ENCODE data around the gene NT5DC2. TPM values are rescaled to one million over a fixed set of nuclear protein-coding genes. Genes with fewer than 3 reads are reported as not detected.

NT5DC2 gene
- total and polyA plus RNA-seq, 2 of the 8 experiments (the other 6 are each of a cell fraction or from before 2014, with no cell fraction given): 331 to 477 TPM

DNA sequence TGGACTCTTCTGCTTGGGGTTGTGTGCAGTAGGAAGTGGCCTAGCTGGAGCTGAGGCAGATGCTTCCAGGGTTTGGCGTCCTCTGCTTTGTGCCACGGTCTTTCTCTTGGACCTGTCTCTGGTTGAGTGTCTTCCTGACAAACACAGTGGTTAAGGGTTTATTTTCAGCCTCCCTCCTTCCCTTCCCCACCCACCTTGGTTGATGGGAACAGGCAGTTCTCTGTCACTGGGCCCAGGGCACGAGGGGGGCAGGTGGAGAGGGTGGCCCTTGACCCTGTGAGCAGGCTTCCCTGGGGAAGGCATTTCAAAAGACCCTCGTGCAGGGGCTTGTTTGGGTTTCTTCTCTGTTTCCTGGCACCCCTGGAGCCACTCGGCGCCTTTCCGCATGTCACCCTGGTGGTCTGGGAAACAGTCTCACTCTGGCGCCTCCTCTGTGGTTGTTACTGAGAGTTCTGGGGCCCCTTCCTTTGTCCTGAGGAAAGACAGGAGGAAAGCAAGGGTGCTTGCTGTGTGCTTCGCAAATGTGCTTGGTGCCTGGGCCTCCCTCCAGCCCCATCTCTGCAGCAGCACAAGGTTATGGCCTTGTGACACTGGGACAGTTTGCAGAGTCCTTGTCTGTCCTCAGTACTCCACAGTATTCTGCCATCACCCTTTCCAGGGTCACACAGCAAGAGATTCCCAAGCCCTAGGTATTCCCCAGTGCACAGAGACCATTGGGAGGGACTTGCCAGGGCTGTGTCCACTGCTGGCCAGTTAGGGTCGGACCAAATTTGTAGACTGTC, 48.8 kb downstream of the NT5DC2 start:
- H4K5ac ChIP-seq (ENCODE audit: insufficient read length, low read depth, low read length): no peak overlapping the region
- TF ChIP-seq SIN3A (conservative IDR thresholded peaks at IDR 0.05 in 1 of 2, IDR thresholded peaks at IDR 0.05 in 1 of 2; ENCODE audit: low read depth in 1 of 2, low read length in 2 of 2) (no peak), CHD2 (IDR thresholded peaks at IDR 0.05; ENCODE audit: low read length) (no peak), JUN (IDR thresholded peaks at IDR 0.05; ENCODE audit: low read depth, low read length) (no peak)
- TF ChIP-seq, protein P1, sequence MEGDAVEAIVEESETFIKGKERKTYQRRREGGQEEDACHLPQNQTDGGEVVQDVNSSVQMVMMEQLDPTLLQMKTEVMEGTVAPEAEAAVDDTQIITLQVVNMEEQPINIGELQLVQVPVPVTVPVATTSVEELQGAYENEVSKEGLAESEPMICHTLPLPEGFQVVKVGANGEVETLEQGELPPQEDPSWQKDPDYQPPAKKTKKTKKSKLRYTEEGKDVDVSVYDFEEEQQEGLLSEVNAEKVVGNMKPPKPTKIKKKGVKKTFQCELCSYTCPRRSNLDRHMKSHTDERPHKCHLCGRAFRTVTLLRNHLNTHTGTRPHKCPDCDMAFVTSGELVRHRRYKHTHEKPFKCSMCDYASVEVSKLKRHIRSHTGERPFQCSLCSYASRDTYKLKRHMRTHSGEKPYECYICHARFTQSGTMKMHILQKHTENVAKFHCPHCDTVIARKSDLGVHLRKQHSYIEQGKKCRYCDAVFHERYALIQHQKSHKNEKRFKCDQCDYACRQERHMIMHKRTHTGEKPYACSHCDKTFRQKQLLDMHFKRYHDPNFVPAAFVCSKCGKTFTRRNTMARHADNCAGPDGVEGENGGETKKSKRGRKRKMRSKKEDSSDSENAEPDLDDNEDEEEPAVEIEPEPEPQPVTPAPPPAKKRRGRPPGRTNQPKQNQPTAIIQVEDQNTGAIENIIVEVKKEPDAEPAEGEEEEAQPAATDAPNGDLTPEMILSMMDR (IDR thresholded peaks at IDR 0.05; ENCODE audit: control extremely low read depth in 1 of 3, insufficient read depth in 1 of 3, low read depth in 1 of 3, low read length in 3 of 3): no peak
- peak overlapping the region; percentile 57 for H4K8ac ChIP-seq (ENCODE audit: extremely low read depth, insufficient read depth, low read length)
- no peak overlapping the region for H2AK5ac ChIP-seq (ENCODE audit: low read depth, low read length)
- H2AFZ ChIP-seq (ENCODE audit: low read length): no peak overlapping the region
- H3K56ac ChIP-seq (replicated peaks; ENCODE audit: insufficient read length, low read depth, low read length): no peak overlapping the region
- no peak overlapping the region; a peak in 1 of 7 replicates for H3K9ac ChIP-seq (replicated peaks in 1 of 4; ENCODE audit: extremely low read depth in 1 of 4, low read depth in 3 of 4, low read length in 3 of 4)
- no peak for DNase-seq (ENCODE audit: low read depth in 1 of 2, low spot score in 2 of 2)
- FAIRE-seq: no peak
- H2BK12ac ChIP-seq (ENCODE audit: low read depth, low read length): no peak overlapping the region
- H4K20me1 ChIP-seq (replicated peaks in 1 of 2; ENCODE audit: control insufficient read depth in 1 of 2, insufficient read depth in 2 of 2, low read length in 2 of 2): peaks cover 0 to 17% of the 10 kb centered on the region in 2 experiments
- no peak overlapping the region for H3K4ac ChIP-seq (replicated peaks; ENCODE audit: insufficient read length, low read depth, low read length)
- H3K4me3 ChIP-seq (ENCODE audit: extremely low read depth in 1 of 4, insufficient read depth in 2 of 4, low read depth in 3 of 4, low read length in 4 of 4): no peak overlapping the region
- no peak overlapping the region for H4K91ac ChIP-seq (replicated peaks; ENCODE audit: insufficient read length, low read length)
- ChIA-PET POLR2A (ENCODE audit: partially characterized antibody) (no interaction called here), CTCF (ENCODE audit: partially characterized antibody) (no interaction called here)
- no peaks in the 10 kb centered on the region for H3K79me2 ChIP-seq (ENCODE audit: control insufficient read depth in 1 of 2, insufficient read depth in 2 of 2, low read length in 2 of 2)
- 91% methylated on average over 10 of the region's 10 CpGs; no CpG with 5 or more reads in 1 of the 2 experiments for WGBS, 2 experiments (ENCODE audit: extremely low coverage in 1 of 2, insufficient coverage in 1 of 2, insufficient read length in 1 of 2, insufficient replicate concordance in 2 of 2, low coverage in 1 of 2, low lambda C conversion rate in 2 of 2, missing lambda C conversion rate in 1 of 2)
- no peak overlapping the region for H3K14ac ChIP-seq (ENCODE audit: insufficient read length)
- H3K27me3 ChIP-seq (replicated peaks in 1 of 4; ENCODE audit: control insufficient read depth in 3 of 4, extremely low read depth in 1 of 4, insufficient read depth in 3 of 4, low read length in 3 of 4): no peaks in the 10 kb centered on the region
- no peak overlapping the region for H2BK15ac ChIP-seq (ENCODE audit: low read length)
- H2BK20ac ChIP-seq (ENCODE audit: low read length): no peak overlapping the region
- H3K27ac ChIP-seq (ENCODE audit: low read depth, low read length): no peak overlapping the region
- H3K23ac ChIP-seq (ENCODE audit: insufficient read length): no peak overlapping the region
- peaks cover 29 to 57% (median 39%) of the 10 kb centered on the region in 4 experiments for H3K36me3 ChIP-seq (ENCODE audit: control insufficient read depth in 2 of 4, insufficient read depth in 4 of 4, low read length in 3 of 4)
- H3K4me2 ChIP-seq (ENCODE audit: insufficient read depth in 1 of 2, low read depth in 2 of 2, low read length in 2 of 2): no peak overlapping the region
- no peaks in the 10 kb centered on the region for H3K9me3 ChIP-seq (ENCODE audit: insufficient read depth in 2 of 2, low read depth in 1 of 2, low read length in 1 of 2)
- peaks cover 2% of the 10 kb centered on the region; the same call in 1 of the 2 replicates for H3K79me1 ChIP-seq (ENCODE audit: low read depth, low read length)
- H2BK5ac ChIP-seq (ENCODE audit: low read depth, low read length): no peak overlapping the region; the same call in 1 of the 2 replicates
- no peak overlapping the region for H2BK120ac ChIP-seq (replicated peaks; ENCODE audit: low read depth, low read length)
- no peak overlapping the region for H3K18ac ChIP-seq (ENCODE audit: extremely low read depth, low read length)
- H3K4me1 ChIP-seq (replicated peaks in 1 of 4; ENCODE audit: control insufficient read depth in 3 of 4, insufficient read depth in 4 of 4, low read length in 3 of 4): no peaks in the 10 kb centered on the region
- no peaks in the 10 kb centered on the region for H3K23me2 ChIP-seq (ENCODE audit: low read depth, low read length)
